HG03045 (cell line): Measurements from ENCODE around the gene KRT26.
"Not testable (repeated sequence)": the region's sequence is repeated elsewhere in the genome, so short reads cannot be mapped to it uniquely, and the experiment has no call there.

Source experiments
- ATAC-seq: cut with Tn5 transposase; IDR thresholded peaks from one replicate; pipeline ENCODE4 v1.9.1; 2021; ENCODE audit warnings: mild to moderate bottlenecking, moderate library complexity; ENCODE audit not compliant: unreplicated experiment

Gene KRT26

GRCh38 chr17:40795019-40795667, 23.1 kb upstream of the KRT26 start:
- no peak for ATAC-seq

DNA sequence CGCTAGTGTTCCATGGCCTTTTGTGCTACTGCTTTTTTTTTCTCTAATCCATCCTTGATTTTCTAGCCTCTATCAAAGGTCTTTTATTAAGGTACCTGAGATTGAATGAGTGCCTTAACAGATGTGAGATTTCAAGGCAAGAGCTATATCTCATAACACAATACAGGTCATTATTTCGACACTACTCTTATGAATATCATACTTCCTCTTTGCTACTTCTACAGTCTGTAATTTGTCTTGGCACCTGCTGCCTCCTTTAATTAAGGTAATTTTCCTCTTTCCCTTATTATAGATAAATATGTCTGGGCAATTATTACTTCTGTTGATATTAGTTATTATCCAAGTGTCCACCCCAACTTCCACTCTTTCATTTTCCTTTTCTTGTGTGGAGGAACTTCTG, 22.5 kb upstream of the KRT26 start:
- ATAC-seq, result no peak

DNA sequence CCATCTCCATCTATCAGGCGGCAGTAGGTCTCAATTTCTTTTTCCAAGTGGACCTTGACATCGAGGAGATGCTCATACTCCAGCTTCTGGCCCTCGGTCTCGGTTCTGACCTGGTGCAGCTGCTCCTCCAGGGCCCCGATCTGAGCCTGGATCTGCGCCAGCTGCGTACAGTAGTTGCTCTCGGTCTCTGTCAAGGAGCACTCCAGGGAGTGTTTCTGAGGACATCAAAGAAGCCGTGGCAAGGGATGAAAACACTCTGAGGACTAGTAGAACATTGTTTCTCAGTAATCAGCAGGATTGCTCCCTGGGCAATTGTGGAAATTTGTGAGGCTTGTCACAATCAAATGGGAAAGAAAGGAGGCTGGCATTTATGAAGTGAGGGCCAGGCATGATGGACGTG, 21.8 kb upstream of the KRT26 start:
- ATAC-seq, result no peak

GRCh38 chr17:40791787-40792436, 19.9 kb upstream of the KRT26 start:
- ATAC-seq, result no peak

GRCh38 chr17:40791111-40791510, 19.1 kb upstream of the KRT26 start:
- no peak for ATAC-seq

- ATAC-seq, result no peak
Measured at GRCh38 chr17:40782450-40782849, 10.4 kb upstream of the KRT26 start, which contains the start of gene KRT27. TSS of gene KRT27 (minus strand) at chr17:40782550. CDS start at chr17:40782493, 57 bp downstream.

DNA sequence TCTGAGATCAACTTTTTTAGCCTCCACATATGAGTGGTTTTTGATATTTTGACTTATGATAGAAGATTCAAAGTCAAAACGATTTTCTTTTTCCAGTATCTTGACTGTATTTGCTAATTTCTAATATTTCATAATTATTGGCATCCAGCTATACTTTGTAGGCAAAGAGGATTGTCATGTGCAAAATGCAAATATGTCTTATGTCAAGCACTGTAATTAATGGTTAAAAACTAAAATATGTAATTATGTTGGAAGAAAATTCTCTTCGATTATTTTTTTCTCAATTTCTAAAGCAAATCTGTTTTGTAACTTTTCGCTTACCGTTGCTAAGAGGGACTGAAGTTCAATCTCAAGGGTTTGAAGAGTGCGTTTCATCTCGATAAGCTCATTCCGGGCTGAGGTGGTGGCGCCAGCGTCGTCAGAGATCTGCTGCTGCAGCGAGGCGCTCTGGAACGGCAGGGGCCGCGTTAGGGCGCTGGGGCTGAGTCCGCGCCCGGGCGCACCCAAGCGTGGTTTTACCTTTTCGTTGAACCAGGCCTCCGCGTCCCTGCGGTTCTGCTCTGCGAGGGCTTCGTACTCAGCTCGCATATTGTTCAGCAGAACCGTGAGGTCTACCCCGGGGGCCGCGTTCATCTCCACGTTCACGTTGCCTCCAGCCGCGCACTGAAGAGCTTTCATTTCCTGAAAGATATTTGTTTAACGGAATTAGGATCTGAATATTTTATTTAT, 7.3 kb upstream of the KRT26 start:
- no peak for ATAC-seq

GRCh38 chr17:40778461-40778860, 6.5 kb upstream of the KRT26 start:
- ATAC-seq, result no peak

- no peak for ATAC-seq
Measured at GRCh38 chr17:40777971-40778370, 6.0 kb upstream of the KRT26 start.

GRCh38 chr17:40777459-40777858, 5.5 kb upstream of the KRT26 start:
- ATAC-seq, result no peak

GRCh38 chr17:40775945-40776344, 3.9 kb upstream of the KRT26 start:
- no peak for ATAC-seq

DNA sequence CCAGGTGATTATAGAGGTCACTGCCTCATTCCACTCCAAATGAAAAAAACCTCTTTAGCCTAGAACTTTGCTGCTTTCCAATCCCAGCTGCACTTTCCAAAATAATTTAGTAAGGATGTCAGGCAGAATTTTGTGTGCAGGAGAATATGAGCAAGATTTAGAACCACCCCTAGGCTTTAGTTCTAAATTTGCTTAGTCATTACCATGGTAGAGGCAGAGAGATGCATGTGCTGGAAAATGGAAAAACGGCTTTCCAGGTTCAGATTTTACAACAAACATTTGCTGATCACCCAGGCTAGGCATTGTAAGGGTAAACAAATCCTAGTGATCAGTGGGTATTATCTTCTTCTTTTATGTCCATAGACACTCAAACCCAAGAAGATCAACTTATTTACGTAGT, 6.3 kb downstream of the KRT26 start:
- ATAC-seq, result no peak

- no peak for ATAC-seq
Measured at GRCh38 chr17:40763752-40764151, 8.2 kb downstream of the KRT26 start.

DNA sequence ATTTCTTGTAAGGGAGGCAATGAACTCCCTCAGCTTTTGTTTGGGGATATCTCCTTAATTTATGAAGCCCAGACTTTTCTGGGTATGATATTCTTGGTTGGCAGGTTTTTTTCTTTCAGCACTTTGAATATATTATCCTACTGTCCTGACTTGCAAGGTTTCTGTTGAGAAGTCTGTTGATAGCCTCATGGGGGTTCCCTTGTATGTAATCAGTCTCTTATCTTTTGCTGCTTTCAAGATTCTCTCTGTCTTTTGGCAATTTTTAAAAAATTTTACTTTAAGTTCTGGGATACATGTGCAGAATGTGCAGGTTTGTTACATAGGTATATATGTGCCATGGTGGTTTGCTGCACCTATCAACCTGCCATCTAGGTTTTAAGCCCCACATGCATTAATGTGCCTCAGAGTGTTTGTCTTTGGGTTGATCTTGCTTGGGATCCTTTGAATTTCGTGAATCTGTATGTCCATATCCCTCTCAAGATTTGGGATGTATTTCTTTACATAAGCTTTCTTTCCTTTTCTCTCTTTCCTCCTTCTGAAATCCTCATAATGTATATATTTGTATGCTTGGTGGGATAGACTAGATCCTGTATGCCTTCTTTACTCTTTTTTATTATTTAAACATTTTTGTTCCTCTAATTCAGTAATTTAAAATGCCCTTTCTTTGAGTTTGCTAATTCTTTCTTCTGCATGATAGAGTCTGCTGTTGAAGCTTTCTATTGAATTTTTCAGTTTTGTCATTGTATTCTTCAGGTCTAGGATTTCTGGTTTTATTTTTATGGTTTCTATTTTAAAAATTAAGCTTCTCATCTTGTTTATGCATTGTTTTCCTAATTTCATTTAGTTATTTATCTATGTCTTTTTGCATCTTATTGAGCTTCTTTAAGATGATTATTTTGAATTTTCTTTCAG, 11.6 kb downstream of the KRT26 start:
- ATAC-seq, result no peak

DNA sequence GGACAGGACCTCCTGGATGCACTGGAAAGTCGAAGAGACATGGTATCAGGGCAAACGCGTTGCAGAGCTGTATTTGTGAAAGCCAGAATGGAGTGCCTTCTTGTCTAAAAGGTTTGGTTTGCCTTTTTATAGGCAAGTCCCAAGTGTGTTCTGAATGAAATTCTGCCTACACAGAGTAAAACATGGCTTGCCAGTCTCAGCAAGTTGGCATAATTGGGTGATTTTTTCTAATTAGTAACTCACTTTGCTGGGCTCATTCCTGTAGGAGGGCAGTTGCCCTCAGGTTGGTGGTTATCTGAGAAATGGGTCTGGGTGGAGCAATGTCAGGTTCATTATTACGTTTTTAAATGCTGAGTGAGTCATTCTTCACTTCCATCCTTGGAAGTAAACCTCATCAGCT, 16.8 kb downstream of the KRT26 start, which contains the start of gene KRT25:
Gene KRT25, minus strand, starts transcription at position 101 of the 400 bp plus-strand sequence. Its CDS starts 60 bp downstream, at position 41.
- no peak for ATAC-seq

DNA sequence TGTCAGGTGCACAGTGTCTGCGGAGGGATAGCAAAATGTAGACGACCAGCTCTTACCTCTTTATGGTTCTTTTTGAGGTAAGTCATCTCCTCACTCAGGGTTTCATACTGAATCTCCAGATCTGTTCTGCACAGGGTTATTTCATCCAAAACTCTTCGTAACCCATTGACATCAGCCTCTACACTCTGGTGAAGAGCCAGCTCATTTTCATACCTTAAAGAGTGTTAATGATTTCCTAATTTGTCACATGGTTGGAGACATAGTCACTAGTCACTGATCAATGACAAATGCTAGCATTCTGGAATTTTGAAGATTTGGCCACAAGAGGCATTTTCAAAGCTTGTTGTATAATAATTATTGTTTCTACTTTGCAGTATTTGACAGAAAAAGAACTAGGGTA, 18.2 kb downstream of the KRT26 start:
- no peak for ATAC-seq

DNA sequence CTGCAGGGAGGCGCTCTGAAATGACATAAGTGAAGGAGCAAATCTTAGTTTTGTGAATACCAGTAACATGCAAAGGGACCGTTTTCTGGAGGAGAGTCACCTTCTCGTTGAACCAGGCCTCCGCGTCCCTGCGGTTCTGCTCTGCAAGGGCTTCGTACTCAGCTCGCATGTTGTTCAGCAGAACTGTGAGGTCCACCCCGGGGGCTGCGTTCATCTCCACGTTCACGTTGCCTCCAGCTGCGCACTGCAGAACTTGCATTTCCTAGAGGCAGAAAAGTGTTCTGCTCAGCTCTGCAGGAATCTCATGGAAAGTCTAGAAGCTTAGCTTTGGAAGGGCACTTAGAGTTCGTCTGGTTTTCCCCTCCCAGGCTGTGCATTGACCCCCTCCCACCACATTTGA, 20.9 kb downstream of the KRT26 start:
- ATAC-seq, result no peak

GRCh38 chr17:40750391-40750790, 21.6 kb downstream of the KRT26 start:
- no peak for ATAC-seq

GRCh38 chr17:40748666-40749065, 23.3 kb downstream of the KRT26 start:
- not testable (repeated sequence) for ATAC-seq

DNA sequence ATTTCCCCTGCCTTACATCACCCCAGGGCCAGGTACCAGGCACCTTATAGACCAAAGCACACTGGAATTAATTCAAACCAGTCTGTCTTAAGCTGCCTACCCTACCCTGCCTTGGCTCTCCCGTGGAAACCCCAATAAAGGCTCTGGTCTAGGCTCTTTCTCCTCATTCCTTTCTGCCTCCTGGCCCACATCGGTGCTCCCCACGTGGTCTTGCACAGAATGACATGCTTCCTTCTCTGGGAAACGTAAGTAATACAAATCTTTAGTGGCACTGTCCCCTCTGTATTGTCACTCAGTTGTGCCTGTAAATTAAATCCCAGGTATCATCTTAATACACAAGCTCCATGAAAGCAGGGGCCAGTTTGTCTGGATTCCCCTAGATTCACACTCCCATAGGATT, 33.4 kb downstream of the KRT26 start:
- ATAC-seq, result no peak

- ATAC-seq, result no peak
Measured at GRCh38 chr17:40735016-40735415, 37.0 kb downstream of the KRT26 start.
